ENCODE measurements around the gene TAS2R43. TPM values are rescaled to one million over a fixed set of nuclear protein-coding genes. Genes with fewer than 3 reads are reported as not detected.

TAS2R43 gene
- 0.16 TPM in 1 of 2 replicates, not detected in the other for total RNA-seq

GRCh38 chr12:11092128-11092527, at the start of gene TAS2R43:
TAS2R43 (minus strand) TSS chr12:11092313; CDS start chr12:11092229, 84 bp downstream.

GRCh38 chr12:11134305-11134704, 42.2 kb upstream of the TAS2R43 start, which contains the start of gene TAS2R30:
TAS2R30 (minus strand) TSS chr12:11134644; CDS start chr12:11134244, 400 bp downstream.

GRCh38 chr12:11062194-11062593, 29.9 kb downstream of the TAS2R43 start, which contains the start of gene TAS2R46:
TAS2R46 (minus strand) TSS chr12:11062294; CDS start chr12:11062294, 0 bp downstream.

Other genes with a start within 250 kb of the TAS2R43 start
- gene PRR4, start 242.8 kb downstream of the TAS2R43 start, total RNA-seq: 0.76 TPM in 1 of 2 replicates, not detected in the other
- 4.1 and 4.4 TPM in 2 replicates for gene PRH1, start 208.1 kb downstream of the TAS2R43 start, total RNA-seq
- 0.38 TPM in 1 of 2 replicates, not detected in the other for gene TAS2R13, start 182.8 kb downstream of the TAS2R43 start, total RNA-seq
- gene PRH2, start 163.1 kb downstream of the TAS2R43 start, total RNA-seq: not detected in 2 replicates
- gene TAS2R14, start 153.1 kb downstream of the TAS2R43 start, total RNA-seq: 0.16 and 2.2 TPM in 2 replicates
- gene TAS2R50, start 105.4 kb downstream of the TAS2R43 start, total RNA-seq: 0.38 and 0.98 TPM in 2 replicates
- 0.49 and 0.51 TPM in 2 replicates for gene TAS2R20, start 94.0 kb downstream of the TAS2R43 start, total RNA-seq
- gene TAS2R19, start 69.7 kb downstream of the TAS2R43 start, total RNA-seq: 2.7 TPM in 1 of 2 replicates, not detected in the other
- 0.33 and 0.51 TPM in 2 replicates for gene TAS2R31, start 60.9 kb downstream of the TAS2R43 start, total RNA-seq
- gene TAS2R46, start 30.0 kb downstream of the TAS2R43 start, total RNA-seq: 0.38 TPM in 1 of 2 replicates, not detected in the other
- gene TAS2R30, start 42.3 kb upstream of the TAS2R43 start, total RNA-seq: 0.63 and 0.98 TPM in 2 replicates
- gene SMIM10L1, start 78.9 kb upstream of the TAS2R43 start, total RNA-seq: 6.2 and 7.7 TPM in 2 replicates
- not detected in 2 replicates for gene TAS2R42, start 94.6 kb upstream of the TAS2R43 start, total RNA-seq
- not detected in 2 replicates for gene PRB3, start 177.4 kb upstream of the TAS2R43 start, total RNA-seq
- not detected in 2 replicates for gene PRB4, start 218.1 kb upstream of the TAS2R43 start, total RNA-seq

All from mesangial cell (primary cell).